GM19193 (cell line): Measurements from ENCODE around the gene RPN2.

Source experiments
- POLR2A ChIP-seq: IDR thresholded peaks from 4 replicates; pipeline ENCODE4 v1.6.1; 2011; ENCODE audit not compliant: insufficient read depth, insufficient read length; ENCODE audit errors: extremely low read depth

RPN2 gene

DNA sequence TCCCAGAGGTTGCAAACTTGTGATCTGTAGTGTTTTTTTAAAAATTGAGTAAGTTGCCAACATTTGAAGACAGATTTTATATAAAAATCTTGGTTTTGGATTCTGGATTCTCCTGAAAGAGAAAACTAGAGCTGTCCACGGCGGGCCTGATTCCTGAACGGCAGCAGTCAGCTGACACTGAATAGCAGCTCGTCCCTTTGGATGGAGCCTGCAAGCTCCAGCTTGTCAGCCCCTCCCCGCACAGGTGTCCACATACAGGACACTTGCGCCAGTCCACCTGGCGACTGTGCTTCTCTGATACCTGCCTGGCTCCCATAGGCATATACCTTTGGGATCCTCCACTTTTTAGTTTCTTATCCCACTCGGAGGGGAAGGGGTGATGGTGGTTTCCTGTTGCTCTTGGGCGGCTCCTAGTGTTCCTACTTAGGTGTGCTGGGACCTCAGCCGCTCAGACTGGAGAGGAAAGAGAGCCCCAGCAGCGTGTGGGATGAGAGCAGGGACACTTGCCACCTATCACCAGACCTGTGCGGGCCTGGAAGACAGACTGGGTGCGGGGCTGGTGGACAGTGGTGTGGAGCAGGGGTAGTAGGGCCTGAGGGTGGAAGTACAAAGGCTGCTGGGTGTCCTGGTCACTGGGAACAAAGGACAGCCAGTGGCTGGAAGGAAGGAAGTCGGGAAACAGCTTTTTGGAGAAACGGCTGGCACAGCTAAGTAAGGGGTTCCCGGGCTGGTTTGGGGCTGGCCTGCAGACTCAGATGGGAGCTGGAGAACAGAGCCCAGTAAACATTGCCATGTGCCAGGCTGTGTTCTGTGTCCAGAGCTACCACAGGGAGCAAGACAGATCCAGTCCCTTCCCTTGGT is 64.2 kb downstream of the RPN2 start:
- no peak for TF ChIP-seq POLR2A

- TF ChIP-seq POLR2A = no peak
Measured at GRCh38 chr20:37243937-37244571, 64.9 kb downstream of the RPN2 start.

DNA sequence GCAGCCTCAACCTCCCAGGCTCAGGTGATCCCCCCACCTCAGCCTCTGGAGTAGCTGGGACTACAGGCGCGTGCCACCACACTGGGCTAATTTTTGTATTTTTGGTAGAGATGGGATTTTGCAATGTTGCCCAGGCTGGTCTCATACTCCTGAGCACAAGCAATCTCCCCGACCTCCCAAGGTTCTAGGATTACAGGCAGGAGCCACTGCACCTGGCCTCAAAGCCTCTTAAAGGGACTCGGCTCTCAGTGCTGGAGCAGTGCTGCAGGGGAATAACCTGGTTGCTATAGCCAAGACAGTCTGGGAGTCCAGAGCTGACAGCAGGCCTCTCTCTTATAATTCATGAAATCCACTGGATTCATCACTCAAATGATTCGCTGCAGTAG is 65.4 kb downstream of the RPN2 start:
- no peak for TF ChIP-seq POLR2A

GRCh38 chr20:37245216-37246150 is 66.4 kb downstream of the RPN2 start:
- TF ChIP-seq POLR2A = no peak

DNA sequence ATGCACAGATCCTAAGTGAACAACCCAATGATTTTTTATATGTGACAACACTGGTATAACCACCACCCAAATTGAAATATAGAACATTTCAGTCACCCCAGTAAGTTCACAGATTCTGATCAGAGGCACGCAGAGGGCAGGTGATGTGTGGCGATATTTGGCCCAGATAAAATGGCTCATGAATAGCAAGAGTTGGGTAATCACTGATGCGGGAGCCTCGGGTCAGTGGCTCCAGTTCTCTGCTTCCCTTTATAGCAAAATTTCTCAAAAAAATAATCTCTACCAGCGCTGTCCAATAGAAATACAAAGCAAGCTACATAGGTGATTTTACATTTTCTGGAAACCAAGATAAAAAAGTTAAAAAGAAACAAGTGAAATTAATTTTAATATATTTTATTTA is 67.6 kb downstream of the RPN2 start:
- TF ChIP-seq POLR2A = no peak

GRCh38 chr20:37247547-37247946 is 68.4 kb downstream of the RPN2 start:
- TF ChIP-seq POLR2A = no peak

GRCh38 chr20:37249304-37249703 is 70.2 kb downstream of the RPN2 start:
- TF ChIP-seq POLR2A = no peak

DNA sequence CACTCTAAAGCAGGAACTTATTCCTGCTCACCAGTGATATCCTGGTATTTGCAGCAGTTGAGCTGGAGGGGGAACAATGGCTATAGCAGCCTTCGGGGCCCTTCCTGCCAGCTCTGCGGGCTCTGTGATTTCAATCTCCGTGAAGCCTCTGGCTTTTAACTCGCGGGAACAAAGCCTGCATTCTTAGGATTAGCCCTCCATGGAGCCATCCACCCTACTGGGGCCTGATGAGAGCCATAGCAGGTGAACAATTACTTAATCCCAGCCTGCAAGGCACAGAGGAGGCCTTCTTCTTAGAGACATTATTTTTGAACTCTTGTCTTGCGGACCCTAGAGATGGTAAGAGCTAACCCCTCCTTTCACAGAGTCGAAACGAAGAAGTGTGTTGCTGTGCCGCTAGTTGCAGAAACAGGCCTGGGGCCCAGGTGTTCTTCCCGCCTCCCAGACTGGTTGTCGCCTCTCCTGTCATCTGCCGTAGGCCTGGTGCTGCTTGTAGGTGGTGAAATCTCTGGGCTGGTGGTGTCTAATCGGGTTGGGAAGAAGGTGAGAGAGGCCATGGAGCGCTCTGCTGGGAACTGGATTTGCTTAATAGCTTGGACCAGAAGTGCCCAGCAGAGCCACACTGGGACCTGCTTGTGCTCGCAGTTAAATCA is 72.8 kb downstream of the RPN2 start:
- no peak for TF ChIP-seq POLR2A

DNA sequence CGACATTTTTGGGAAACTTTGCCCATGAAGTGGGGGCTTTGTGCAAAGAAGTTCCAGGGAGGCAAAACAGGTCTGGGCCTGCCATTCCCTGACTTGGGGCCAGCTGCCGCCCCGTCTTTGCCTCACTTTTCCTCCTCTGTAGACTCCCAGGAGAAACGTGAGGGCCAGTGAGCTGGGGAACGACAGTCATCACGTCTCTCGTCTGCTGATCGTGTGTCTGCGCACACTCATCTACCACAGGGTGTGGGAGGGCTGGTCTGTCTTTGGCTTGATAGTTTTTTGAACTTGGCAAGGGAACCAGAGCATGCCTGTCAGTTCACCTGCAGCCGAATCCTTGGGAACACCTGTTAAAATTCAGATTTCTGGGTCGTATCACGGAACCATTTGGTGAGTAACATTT is 74.0 kb downstream of the RPN2 start:
- no peak for TF ChIP-seq POLR2A

DNA sequence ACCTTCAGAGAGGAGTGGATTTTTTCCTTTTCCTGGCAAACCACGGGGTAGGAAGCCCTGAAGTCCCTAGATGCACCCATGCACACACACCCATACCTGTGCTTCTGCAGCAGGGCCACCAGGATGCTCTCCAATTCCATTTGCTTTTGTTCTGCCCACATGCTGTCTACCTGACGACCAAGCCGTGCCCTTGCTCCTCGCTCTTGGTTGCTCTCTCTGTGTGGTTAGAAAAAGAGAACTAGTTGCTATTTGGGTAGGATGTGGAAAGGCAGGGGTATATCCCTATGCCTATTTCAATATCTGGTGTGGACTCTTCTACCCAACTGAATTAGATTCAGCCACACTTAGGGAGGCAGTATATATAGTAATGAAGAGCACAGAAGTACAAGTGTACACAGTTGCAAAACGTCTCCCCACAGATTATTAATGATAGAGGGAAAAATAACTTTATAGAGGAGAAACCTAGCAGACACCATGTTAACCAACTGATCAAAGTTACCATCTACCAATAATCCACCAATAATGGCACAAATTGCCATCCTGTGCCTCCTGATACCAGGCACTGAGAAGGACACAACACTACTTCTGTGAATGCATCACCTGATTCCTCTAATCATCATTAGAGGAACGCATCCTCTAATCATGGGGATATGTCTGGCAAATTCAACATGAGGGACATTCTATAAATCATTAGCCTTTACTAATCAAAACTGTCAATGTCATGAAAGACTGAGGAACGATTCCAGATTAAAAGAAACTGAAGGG is 75.2 kb downstream of the RPN2 start:
- no peak for TF ChIP-seq POLR2A

- TF ChIP-seq POLR2A = no peak
Measured at GRCh38 chr20:37256286-37256685, 77.2 kb downstream of the RPN2 start.

- TF ChIP-seq POLR2A = no peak
Measured at GRCh38 chr20:37257530-37257929, 78.4 kb downstream of the RPN2 start.

- TF ChIP-seq POLR2A = no peak
Measured at GRCh38 chr20:37257988-37258387, 78.9 kb downstream of the RPN2 start.

DNA sequence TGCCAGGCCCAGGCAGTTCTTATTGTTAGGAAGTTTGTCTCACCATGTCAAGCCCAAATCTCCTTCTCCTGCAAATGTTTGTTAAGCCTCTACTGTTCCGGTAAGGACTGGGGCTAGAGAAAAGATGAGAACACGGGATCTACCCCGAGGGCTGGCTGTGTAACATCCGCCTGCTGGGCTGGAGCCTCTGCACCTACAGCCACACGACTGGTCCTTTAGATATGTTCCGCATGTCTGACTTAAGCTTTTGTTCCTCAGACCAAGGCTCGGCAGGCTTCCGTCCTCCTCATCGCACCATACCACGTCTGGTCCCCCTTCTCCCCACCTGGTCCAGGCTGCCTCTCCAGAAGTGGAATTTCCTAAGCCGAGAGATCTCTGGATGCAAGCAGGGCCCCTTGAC is 79.9 kb downstream of the RPN2 start:
- no peak for TF ChIP-seq POLR2A
